Measurements from ENCODE around the gene CHCHD6. TPM values are rescaled to one million over a fixed set of nuclear protein-coding genes. Genes with fewer than 3 reads are reported as not detected.

The CHCHD6 gene
- total RNA-seq, 1 donor, result 10.9 TPM

DNA sequence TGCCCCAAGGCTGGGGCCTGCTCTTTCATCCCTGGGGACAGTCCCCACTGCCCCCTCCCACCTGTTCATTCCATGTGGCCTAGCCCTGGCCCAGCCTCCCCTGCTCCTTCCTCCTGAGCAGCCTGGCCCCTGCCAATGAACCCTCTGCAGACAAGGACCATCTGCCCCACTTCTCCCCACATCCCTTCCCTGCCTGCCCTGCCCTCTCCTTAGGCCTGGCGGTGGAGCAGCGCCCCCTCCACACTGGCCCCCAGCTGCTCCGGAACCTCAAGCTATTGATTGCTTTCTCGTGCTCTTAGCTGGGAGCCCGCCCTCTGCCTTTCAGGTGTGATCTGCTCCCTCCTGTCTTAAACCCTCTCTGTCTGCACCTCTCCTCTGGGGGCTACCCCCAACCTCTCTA, 286.9 kb downstream of the CHCHD6 start:
- Histone ChIP-seq H3K79me2 (ENCODE audit: insufficient read depth, low read length) (peaks cover 98% of the 10 kb centered on the region), H3K9me3 (ENCODE audit: low read depth, low read length) (no peaks in the 10 kb centered on the region), H3K27me3 (ENCODE audit: insufficient read depth, low read length) (no peaks in the 10 kb centered on the region), H3K36me3 (ENCODE audit: insufficient read depth, low read length) (peaks cover 26% of the 10 kb centered on the region), H3K4me2 (ENCODE audit: insufficient read depth, low read length) (no peak overlapping the region), H3K27ac (ENCODE audit: low read depth, low read length) (no peak overlapping the region), H4K20me1 (ENCODE audit: insufficient read depth, low read length) (peaks cover 92% of the 10 kb centered on the region), H3K4me1 (ENCODE audit: insufficient read depth, low read length) (peaks cover 16% of the 10 kb centered on the region), H2AFZ (ENCODE audit: low read length) (no peak overlapping the region), H3K4me3 (ENCODE audit: insufficient read depth, low read length) (no peak overlapping the region)
- DNase-seq (ENCODE audit: insufficient read length, low spot score, missing footprints), result no peak
- no peak for TF ChIP-seq CTCF (IDR thresholded peaks at IDR 0.05; ENCODE audit: extremely low read depth, low read depth, low read length)

GRCh38 chr3:126991366-126992200, 287.5 kb downstream of the CHCHD6 start:
- Histone ChIP-seq H2AFZ (ENCODE audit: low read length) (no peak overlapping the region), H3K79me2 (ENCODE audit: insufficient read depth, low read length) (peaks cover 98% of the 10 kb centered on the region)

GRCh38 chr3:126992216-126992615, 288.2 kb downstream of the CHCHD6 start:
- H3K4me2 ChIP-seq (ENCODE audit: insufficient read depth, low read length), result no peak overlapping the region
- TF ChIP-seq CTCF (IDR thresholded peaks at IDR 0.05; ENCODE audit: extremely low read depth, low read depth, low read length), result no peak
- peaks cover 98% of the 10 kb centered on the region for H3K79me2 ChIP-seq (ENCODE audit: insufficient read depth, low read length)
- H3K27me3 ChIP-seq (ENCODE audit: insufficient read depth, low read length), result no peaks in the 10 kb centered on the region
- no peak overlapping the region for H3K27ac ChIP-seq (ENCODE audit: low read depth, low read length)
- H2AFZ ChIP-seq (ENCODE audit: low read length), result no peak overlapping the region
- peaks cover 23% of the 10 kb centered on the region for H3K4me1 ChIP-seq (ENCODE audit: insufficient read depth, low read length)
- H3K4me3 ChIP-seq (ENCODE audit: insufficient read depth, low read length), result no peak overlapping the region
- DNase-seq (ENCODE audit: insufficient read length, low spot score, missing footprints), result no peak
- no peaks in the 10 kb centered on the region for H3K9me3 ChIP-seq (ENCODE audit: low read depth, low read length)
- peaks cover 89% of the 10 kb centered on the region for H4K20me1 ChIP-seq (ENCODE audit: insufficient read depth, low read length)
- peaks cover 26% of the 10 kb centered on the region for H3K36me3 ChIP-seq (ENCODE audit: insufficient read depth, low read length)

More at GRCh38 chr3:126991366-126992200, 287.5 kb downstream of the CHCHD6 start:
- DNase-seq (ENCODE audit: insufficient read length, low spot score, missing footprints), result no peak
- Histone ChIP-seq H3K36me3 (ENCODE audit: insufficient read depth, low read length) (peaks cover 26% of the 10 kb centered on the region), H3K4me1 (ENCODE audit: insufficient read depth, low read length) (peaks cover 16% of the 10 kb centered on the region), H3K9me3 (ENCODE audit: low read depth, low read length) (no peaks in the 10 kb centered on the region), H3K27ac (ENCODE audit: low read depth, low read length) (no peak overlapping the region), H3K4me2 (ENCODE audit: insufficient read depth, low read length) (no peak overlapping the region), H3K4me3 (ENCODE audit: insufficient read depth, low read length) (no peak overlapping the region), H4K20me1 (ENCODE audit: insufficient read depth, low read length) (peaks cover 92% of the 10 kb centered on the region), H3K27me3 (ENCODE audit: insufficient read depth, low read length) (no peaks in the 10 kb centered on the region)
- TF ChIP-seq CTCF (IDR thresholded peaks at IDR 0.05; ENCODE audit: extremely low read depth, low read depth, low read length), result no peak

DNA sequence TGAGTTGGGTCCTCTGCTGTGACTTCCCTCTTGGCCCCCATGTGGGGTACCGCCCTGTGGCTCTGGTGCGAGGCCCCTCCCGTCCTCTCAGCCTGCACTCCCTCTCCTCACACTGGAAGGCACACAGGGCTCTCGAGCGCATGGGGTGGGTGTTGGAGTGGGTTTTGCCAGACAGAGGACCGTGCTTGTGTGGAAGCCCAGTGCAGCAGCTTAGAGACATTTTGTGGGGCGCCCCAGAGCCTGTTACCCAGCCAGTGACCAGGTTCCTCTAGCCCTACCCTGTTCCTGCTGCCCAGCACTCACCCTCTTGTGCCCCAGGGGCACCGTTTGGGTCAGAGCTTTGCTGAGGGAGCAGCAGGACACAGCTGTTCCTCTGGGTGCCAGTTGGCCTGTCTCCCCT, 288.7 kb downstream of the CHCHD6 start:
- no peaks in the 10 kb centered on the region for H3K9me3 ChIP-seq (ENCODE audit: low read depth, low read length)
- no peaks in the 10 kb centered on the region for H3K27me3 ChIP-seq (ENCODE audit: insufficient read depth, low read length)
- H2AFZ ChIP-seq (ENCODE audit: low read length), result no peak overlapping the region
- TF ChIP-seq CTCF (IDR thresholded peaks at IDR 0.05; ENCODE audit: extremely low read depth, low read depth, low read length), result no peak
- no peak overlapping the region for H3K27ac ChIP-seq (ENCODE audit: low read depth, low read length)
- H3K4me3 ChIP-seq (ENCODE audit: insufficient read depth, low read length), result no peak overlapping the region
- H3K4me1 ChIP-seq (ENCODE audit: insufficient read depth, low read length), result peaks cover 28% of the 10 kb centered on the region
- no peak for DNase-seq (ENCODE audit: insufficient read length, low spot score, missing footprints)
- H4K20me1 ChIP-seq (ENCODE audit: insufficient read depth, low read length), result peaks cover 89% of the 10 kb centered on the region
- peaks cover 98% of the 10 kb centered on the region for H3K79me2 ChIP-seq (ENCODE audit: insufficient read depth, low read length)
- peaks cover 26% of the 10 kb centered on the region for H3K36me3 ChIP-seq (ENCODE audit: insufficient read depth, low read length)
- H3K4me2 ChIP-seq (ENCODE audit: insufficient read depth, low read length), result no peak overlapping the region
